B cell (primary cell): Measurements from ENCODE around the gene TNNI3.

ENCODE experiments used
- EZH2 ChIP-seq: IDR thresholded peaks from 2 replicates; pipeline ENCODE4 v1.6.1; 2012; ENCODE audit warnings: borderline replicate concordance, low read depth, mild to moderate bottlenecking, moderate library complexity, low read length; ENCODE audit not compliant: insufficient read depth, poor library complexity, severe bottlenecking
- TF ChIP-seq, protein P1 (sequence below): fragments of 200-600 bp; IDR thresholded peaks from one replicate; pipeline ENCODE4 v1.8.0; 2022; ENCODE audit warnings: antibody characterized with exemption, mild to moderate bottlenecking

GRCh38 chr19:55172741-55173140 is 15.2 kb upstream of the TNNI3 start:
- TF ChIP-seq, protein P1, sequence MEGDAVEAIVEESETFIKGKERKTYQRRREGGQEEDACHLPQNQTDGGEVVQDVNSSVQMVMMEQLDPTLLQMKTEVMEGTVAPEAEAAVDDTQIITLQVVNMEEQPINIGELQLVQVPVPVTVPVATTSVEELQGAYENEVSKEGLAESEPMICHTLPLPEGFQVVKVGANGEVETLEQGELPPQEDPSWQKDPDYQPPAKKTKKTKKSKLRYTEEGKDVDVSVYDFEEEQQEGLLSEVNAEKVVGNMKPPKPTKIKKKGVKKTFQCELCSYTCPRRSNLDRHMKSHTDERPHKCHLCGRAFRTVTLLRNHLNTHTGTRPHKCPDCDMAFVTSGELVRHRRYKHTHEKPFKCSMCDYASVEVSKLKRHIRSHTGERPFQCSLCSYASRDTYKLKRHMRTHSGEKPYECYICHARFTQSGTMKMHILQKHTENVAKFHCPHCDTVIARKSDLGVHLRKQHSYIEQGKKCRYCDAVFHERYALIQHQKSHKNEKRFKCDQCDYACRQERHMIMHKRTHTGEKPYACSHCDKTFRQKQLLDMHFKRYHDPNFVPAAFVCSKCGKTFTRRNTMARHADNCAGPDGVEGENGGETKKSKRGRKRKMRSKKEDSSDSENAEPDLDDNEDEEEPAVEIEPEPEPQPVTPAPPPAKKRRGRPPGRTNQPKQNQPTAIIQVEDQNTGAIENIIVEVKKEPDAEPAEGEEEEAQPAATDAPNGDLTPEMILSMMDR: no peak
- TF ChIP-seq EZH2: no peak
